IMR-90 (cell line): ENCODE results near the gene ARMC9. TPM values are rescaled to one million over a fixed set of nuclear protein-coding genes. Genes with fewer than 3 reads are reported as not detected.

Source experiments
- ATAC-seq: fragments of 200-7000 bp; cut with Tn5 transposase; 2 replicates; pipeline ENCODE4 v1.9.1; 2020; ENCODE audit warnings: low read depth, mild to moderate bottlenecking, moderate library complexity
- BruUV-seq: library from RNA; stranded (reverse); fragments of 400-500 nt; replicated peaks from 2 replicates; lab custom pipeline; 2021; lab: Mats Ljungman, UMichigan
- CTCF ChIA-PET: fragments of 300-600 bp; formaldehyde crosslinking; extraction: SDS; loops from one replicate; lab custom pipeline; 2021; ENCODE audit warnings: antibody characterized with exemption; lab: Yijun Ruan, JAX
- POLR2A ChIA-PET: fragments of 300-600 bp; sonication (Branson Sonifier 250); formaldehyde crosslinking; loops from one replicate; lab custom pipeline; 2022; ENCODE audit warnings: antibody characterized with exemption; ENCODE audit not compliant: unreplicated experiment; lab: Charles Lee
- DNase-seq: peaks from one replicate; pipeline ENCODE4 v3.0.0; 2013
- H2AFZ ChIP-seq: replicated peaks from 2 replicates; pipeline ENCODE3; 2013; ENCODE audit warnings: low read length, mild to moderate bottlenecking; ENCODE audit not compliant: poor library complexity
- H2AK5ac ChIP-seq: 2 replicates; pipeline ENCODE4 v1.6.1; 2013; ENCODE audit warnings: low read depth, low read length, inconsistent platforms
- H2AK9ac ChIP-seq: replicated peaks from 2 replicates; pipeline ENCODE3; 2013; ENCODE audit warnings: mild to moderate bottlenecking, low read depth, low read length, moderate library complexity; ENCODE audit not compliant: poor library complexity
- H2BK120ac ChIP-seq: 2 replicates; pipeline ENCODE4 v1.6.1; 2013; ENCODE audit warnings: low read depth, low read length, inconsistent platforms
- H2BK15ac ChIP-seq: 3 replicates; pipeline ENCODE4 v1.6.1; 2013; ENCODE audit warnings: low read depth, low read length, inconsistent platforms
- H2BK20ac ChIP-seq: 2 replicates; pipeline ENCODE4 v1.6.1; 2013; ENCODE audit warnings: low read depth, mild to moderate bottlenecking, inconsistent platforms, low read length, moderate library complexity
- H2BK5ac ChIP-seq: 2 replicates; pipeline ENCODE4 v1.6.1; 2013; ENCODE audit warnings: mild to moderate bottlenecking, low read depth, low read length, inconsistent platforms; ENCODE audit not compliant: poor library complexity, severe bottlenecking
- H3K14ac ChIP-seq: replicated peaks from 2 replicates; pipeline ENCODE4 v1.6.1; 2013; ENCODE audit warnings: low read depth, low read length, inconsistent platforms
- H3K18ac ChIP-seq: 2 replicates; pipeline ENCODE4 v1.6.1; 2013; ENCODE audit warnings: low read depth, low read length, control low read depth
- H3K23ac ChIP-seq: 2 replicates; pipeline ENCODE4 v1.6.1; 2013; ENCODE audit warnings: low read depth, low read length, inconsistent platforms
- H3K27ac ChIP-seq: 2 replicates; pipeline ENCODE4 v1.5.1; 2013; ENCODE audit warnings: mild to moderate bottlenecking, control low read depth, low read length; ENCODE audit not compliant: insufficient read depth
- H3K27me3 ChIP-seq: 2 replicates; pipeline ENCODE4 v1.6.1; 2013; ENCODE audit warnings: low read length; ENCODE audit not compliant: control insufficient read depth, insufficient read depth
- H3K36me3 ChIP-seq: 2 replicates; pipeline ENCODE4 v1.6.1; 2013; ENCODE audit warnings: low read length, mixed read lengths; ENCODE audit not compliant: control insufficient read depth, insufficient read depth
- H3K4ac ChIP-seq: 2 replicates; pipeline ENCODE4 v1.6.1; 2013; ENCODE audit warnings: low read depth, low read length, inconsistent platforms
- H3K4me1 ChIP-seq: 2 replicates; pipeline ENCODE4 v1.6.1; 2013; ENCODE audit warnings: low read length, mixed read lengths; ENCODE audit not compliant: control insufficient read depth, insufficient read depth
- H3K4me2 ChIP-seq: 2 replicates; pipeline ENCODE4 v1.6.1; 2013; ENCODE audit warnings: low read depth, mild to moderate bottlenecking, control low read depth, low read length, moderate library complexity
- H3K4me3 ChIP-seq: 2 replicates; pipeline ENCODE4 v1.5.1; 2013; ENCODE audit warnings: low read depth, mild to moderate bottlenecking, control low read depth, low read length, moderate library complexity; ENCODE audit not compliant: insufficient read depth
- H3K56ac ChIP-seq: 2 replicates; pipeline ENCODE4 v1.6.1; 2013; ENCODE audit warnings: low read length, inconsistent platforms; ENCODE audit not compliant: insufficient read depth; ENCODE audit errors: extremely low read depth
- H3K79me1 ChIP-seq, 2 experiments: 2 replicates each; pipeline ENCODE4 v1.6.1; 2013; ENCODE audit warnings: low read length in 2 of 2, inconsistent platforms in 1 of 2, low read depth in 1 of 2
- H3K9ac ChIP-seq: 2 replicates; pipeline ENCODE4 v1.6.1; 2013; ENCODE audit warnings: low read depth, low read length, control low read depth
- H3K9me1 ChIP-seq: 2 replicates; pipeline ENCODE4 v1.6.1; 2013; ENCODE audit warnings: low read length, inconsistent platforms; ENCODE audit not compliant: insufficient read depth
- H3K9me3 ChIP-seq: 2 replicates; pipeline ENCODE4 v1.6.1; 2013; ENCODE audit warnings: low read length; ENCODE audit not compliant: control insufficient read depth, insufficient read depth
- H4K20me1 ChIP-seq: 2 replicates; pipeline ENCODE4 v1.6.1; 2013; ENCODE audit warnings: low read length, inconsistent platforms; ENCODE audit not compliant: insufficient read depth
- H4K5ac ChIP-seq: 2 replicates; pipeline ENCODE4 v1.6.1; 2013; ENCODE audit warnings: mild to moderate bottlenecking, low read depth, low read length, control low read depth
- H4K8ac ChIP-seq, 2 experiments: 2 replicates each; pipeline ENCODE4 v1.6.1; 2013; ENCODE audit warnings: low read depth in 2 of 2, low read length in 2 of 2, control low read depth in 1 of 2, inconsistent platforms in 1 of 2
- H4K91ac ChIP-seq: 2 replicates; pipeline ENCODE4 v1.6.1; 2013; ENCODE audit warnings: low read depth, low read length, inconsistent platforms; ENCODE audit not compliant: insufficient read depth
- BHLHE40 ChIP-seq: fragments of 150-350 bp; IDR thresholded peaks from 2 replicates; pipeline ENCODE4 v1.6.1; 2016; ENCODE audit warnings: mild to moderate bottlenecking, low read depth, low read length
- CEBPB ChIP-seq: IDR thresholded peaks from 2 replicates; pipeline ENCODE4 v1.6.1; 2012; ENCODE audit warnings: low read depth, low read length, improper control_type of control experiment
- CHD1 ChIP-seq: IDR thresholded peaks from 2 replicates; pipeline ENCODE4 v1.6.1; 2012; ENCODE audit warnings: low read depth, low read length, improper control_type of control experiment
- ELK1 ChIP-seq: fragments of 150-350 bp; IDR thresholded peaks from 2 replicates; pipeline ENCODE4 v1.6.1; 2016; ENCODE audit warnings: low read depth, mild to moderate bottlenecking, low read length, moderate library complexity, borderline replicate concordance
- FOS ChIP-seq: fragments of 150-350 bp; IDR thresholded peaks from 2 replicates; pipeline ENCODE4 v1.6.1; 2016; ENCODE audit warnings: low read depth, low read length
- MAFK ChIP-seq: IDR thresholded peaks from 2 replicates; pipeline ENCODE4 v1.6.1; 2012; ENCODE audit warnings: low read depth, low read length, improper control_type of control experiment
- MAZ ChIP-seq: IDR thresholded peaks from 2 replicates; pipeline ENCODE4 v1.6.1; 2012; ENCODE audit warnings: low read depth, mild to moderate bottlenecking, low read length, improper control_type of control experiment, moderate library complexity, borderline replicate concordance
- MXI1 ChIP-seq: IDR thresholded peaks from 2 replicates; pipeline ENCODE4 v1.6.1; 2012; ENCODE audit warnings: low read depth, mild to moderate bottlenecking, low read length, moderate library complexity, borderline replicate concordance
- NFE2L2 ChIP-seq: fragments of 150-350 bp; IDR thresholded peaks from 2 replicates; pipeline ENCODE4 v1.6.1; 2016; ENCODE audit warnings: low read depth, mild to moderate bottlenecking, low read length
- POLR2A ChIP-seq: IDR thresholded peaks from 2 replicates; pipeline ENCODE4 v1.6.1; 2012; ENCODE audit warnings: mild to moderate bottlenecking, low read depth, low read length
- RAD21 ChIP-seq: IDR thresholded peaks from 2 replicates; pipeline ENCODE4 v1.6.1; 2012; ENCODE audit warnings: low read length, improper control_type of control experiment
- RCOR1 ChIP-seq: IDR thresholded peaks from 2 replicates; pipeline ENCODE4 v1.6.1; 2012; ENCODE audit warnings: mild to moderate bottlenecking, low read length, improper control_type of control experiment; ENCODE audit not compliant: insufficient replicate concordance
- RFX5 ChIP-seq: IDR thresholded peaks from 2 replicates; pipeline ENCODE4 v1.8.0; 2012; ENCODE audit warnings: low read depth, mild to moderate bottlenecking, low read length, moderate library complexity
- SMC3 ChIP-seq: fragments of 150-350 bp; IDR thresholded peaks from 2 replicates; pipeline ENCODE4 v1.6.1; 2016; ENCODE audit warnings: low read depth, mild to moderate bottlenecking, antibody characterized with exemption, low read length, moderate library complexity
- WGBS, 2 experiments: methylation state at CpG; one replicate each; pipeline versions ENCODE4 v1.1.5 to v1.1.7; 2013; ENCODE audit warnings: missing lambda C conversion rate in 2 of 2; ENCODE audit not compliant: insufficient read length in 1 of 2; ENCODE audit errors: extremely low coverage in 2 of 2; 5-methylcytosine and 5-hydroxymethylcytosine counted together
- dilution Hi-C: fragments of 300-500 bp; cut with HindIII; formaldehyde crosslinking; loops from one replicate; pipeline ENCODE4 v1.14.3; 2018; ENCODE audit warnings: low sequenced_read_pairs; ENCODE audit not compliant: unreplicated experiment
- in situ Hi-C: fragments of 300-500 bp; cut with MboI; formaldehyde crosslinking; loops from 3 replicates; pipeline ENCODE4 v1.14.3; 2019; ENCODE audit warnings: low sequenced_read_pairs, inconsistent platforms, mixed read lengths
- intact Hi-C: fragments of 100-400 bp; cut with micrococcal nuclease; formaldehyde crosslinking; loops from 2 replicates; pipeline ENCODE4 v1.10.0; 2022
- polyA plus RNA-seq, 3 experiments: library from polyadenylated mRNA; depleted of rRNA; stranded (reverse); fragments of >200 nt; gene quantifications; 2 replicates each; pipeline ENCODE4 v1.2.3, GENCODE V29; 2012; ENCODE audit warnings: low replicate concordance in 1 of 3
- total RNA-seq: library from RNA; depleted of rRNA; stranded (reverse); fragments of >200 nt; gene quantifications from 2 replicates; pipeline ENCODE4 v1.2.3, GENCODE V29; 2012
- TF ChIP-seq, protein P1 (sequence below): fragments of 150-350 bp; IDR thresholded peaks from 2 replicates; pipeline ENCODE4 v1.6.1; 2017; ENCODE audit warnings: mild to moderate bottlenecking, antibody characterized with exemption, low read length, low read depth
- TF ChIP-seq, protein P2 (sequence below): conservative IDR thresholded peaks from 2 replicates; pipeline ENCODE4 v1.5.1; 2012; ENCODE audit warnings: mild to moderate bottlenecking, low read depth, low read length, improper control_type of control experiment

The ARMC9 gene
- total and polyA plus RNA-seq, 2 of the 4 experiments (the other 2 are of a cell fraction): 36.0 to 46.6 TPM

DNA sequence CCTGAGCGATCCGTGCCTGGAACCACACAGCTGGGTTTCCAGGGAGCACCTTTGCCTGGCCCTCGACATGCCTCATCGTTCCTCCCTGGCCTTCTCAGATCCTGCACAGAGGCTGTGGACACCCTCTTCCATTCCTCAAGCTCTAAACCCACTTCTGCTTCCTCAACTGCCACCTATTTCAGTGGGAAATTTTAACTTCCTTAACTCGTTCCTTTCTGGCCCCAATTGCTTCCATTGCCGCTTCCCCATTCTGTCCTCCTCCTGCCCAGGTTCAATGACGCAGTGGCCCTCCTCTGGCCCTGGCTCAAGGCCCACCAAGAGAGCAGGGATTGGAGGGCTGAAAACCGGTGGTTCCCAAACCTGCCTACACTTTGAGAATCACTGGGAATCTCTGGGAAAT, 192.2 kb downstream of the ARMC9 start:
- Histone ChIP-seq H4K20me1 (no peaks in the 10 kb centered on the region; the same call in 1 of the 2 replicates), H3K14ac (no peak overlapping the region), H3K9me1 (no peaks in the 10 kb centered on the region; the same call in 1 of the 2 replicates), H3K9ac (no peak overlapping the region), H2AK9ac (no peak overlapping the region), H2BK15ac (no peak overlapping the region), H3K27me3 (peaks cover 22% of the 10 kb centered on the region), H3K4me2 (no peak overlapping the region), H3K79me1 (no peaks in the 10 kb centered on the region), H3K18ac (no peak overlapping the region), H2AK5ac (0 out of 2 replicates have a peak overlapping the region, but pooled peaks have one; percentile 21), H4K8ac (no peak overlapping the region), H3K23ac (peak overlapping the region; percentile 57; the same call in 1 of the 2 replicates), H2AFZ (no peak overlapping the region), H4K5ac (no peak overlapping the region), H3K56ac (no peak overlapping the region), H3K27ac (no peak overlapping the region), H4K91ac (no peak overlapping the region), H2BK120ac (no peak overlapping the region), H3K36me3 (no peaks in the 10 kb centered on the region), H3K4me1 (peaks cover 9% of the 10 kb centered on the region), H3K4me3 (no peak overlapping the region), H2BK20ac (no peak overlapping the region), H2BK5ac (no peak overlapping the region), H3K4ac (no peak overlapping the region), H3K9me3 (no peaks in the 10 kb centered on the region)
- ATAC-seq: no peak
- DNase-seq: no peak
- ChIA-PET POLR2A (no interaction called here), CTCF (no interaction called here)
- dilution Hi-C loops: no loop called here
- TF ChIP-seq RAD21 (no peak), SMC3 (no peak), FOS (no peak), NFE2L2 (no peak), CHD1 (no peak), RFX5 (no peak), RCOR1 (no peak), BHLHE40 (no peak), MAZ (no peak), MAFK (no peak), CEBPB (no peak), MXI1 (no peak), ELK1 (no peak), POLR2A (no peak)
- TF ChIP-seq, protein P1, sequence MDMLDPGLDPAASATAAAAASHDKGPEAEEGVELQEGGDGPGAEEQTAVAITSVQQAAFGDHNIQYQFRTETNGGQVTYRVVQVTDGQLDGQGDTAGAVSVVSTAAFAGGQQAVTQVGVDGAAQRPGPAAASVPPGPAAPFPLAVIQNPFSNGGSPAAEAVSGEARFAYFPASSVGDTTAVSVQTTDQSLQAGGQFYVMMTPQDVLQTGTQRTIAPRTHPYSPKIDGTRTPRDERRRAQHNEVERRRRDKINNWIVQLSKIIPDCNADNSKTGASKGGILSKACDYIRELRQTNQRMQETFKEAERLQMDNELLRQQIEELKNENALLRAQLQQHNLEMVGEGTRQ: no peak
- TF ChIP-seq, protein P2, sequence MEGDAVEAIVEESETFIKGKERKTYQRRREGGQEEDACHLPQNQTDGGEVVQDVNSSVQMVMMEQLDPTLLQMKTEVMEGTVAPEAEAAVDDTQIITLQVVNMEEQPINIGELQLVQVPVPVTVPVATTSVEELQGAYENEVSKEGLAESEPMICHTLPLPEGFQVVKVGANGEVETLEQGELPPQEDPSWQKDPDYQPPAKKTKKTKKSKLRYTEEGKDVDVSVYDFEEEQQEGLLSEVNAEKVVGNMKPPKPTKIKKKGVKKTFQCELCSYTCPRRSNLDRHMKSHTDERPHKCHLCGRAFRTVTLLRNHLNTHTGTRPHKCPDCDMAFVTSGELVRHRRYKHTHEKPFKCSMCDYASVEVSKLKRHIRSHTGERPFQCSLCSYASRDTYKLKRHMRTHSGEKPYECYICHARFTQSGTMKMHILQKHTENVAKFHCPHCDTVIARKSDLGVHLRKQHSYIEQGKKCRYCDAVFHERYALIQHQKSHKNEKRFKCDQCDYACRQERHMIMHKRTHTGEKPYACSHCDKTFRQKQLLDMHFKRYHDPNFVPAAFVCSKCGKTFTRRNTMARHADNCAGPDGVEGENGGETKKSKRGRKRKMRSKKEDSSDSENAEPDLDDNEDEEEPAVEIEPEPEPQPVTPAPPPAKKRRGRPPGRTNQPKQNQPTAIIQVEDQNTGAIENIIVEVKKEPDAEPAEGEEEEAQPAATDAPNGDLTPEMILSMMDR: no peak
- in situ Hi-C loops: no loop called here
- intact Hi-C loops: no loop called here
- 82% methylated on average over 4 of the region's 8 CpGs; no CpG with 5 or more reads in 1 of the 2 experiments for WGBS, 2 experiments
- no TSS peak for BruUV-seq
